ENCODE results near the gene PLCL1. TPM values are rescaled to one million over a fixed set of nuclear protein-coding genes. Genes with fewer than 3 reads are reported as not detected.

PLCL1 gene
- polyA plus RNA-seq, 1 of the 3 experiments (the other 2 are of a cell fraction), result 7.7 TPM

- H3K27me3 ChIP-seq (ENCODE audit: insufficient read depth), result no peaks in the 10 kb centered on the region
- TF ChIP-seq ELF1 (IDR thresholded peaks at IDR 0.05) (no peak), RCOR1 (IDR thresholded peaks at IDR 0.05; ENCODE audit: low read length) (no peak), ZBTB33 (IDR thresholded peaks at IDR 0.05; ENCODE audit: borderline replicate concordance, low read depth) (no peak), MXI1 (IDR thresholded peaks at IDR 0.05; ENCODE audit: low read depth, low read length) (no peak), TEAD4 (IDR thresholded peaks at IDR 0.05; ENCODE audit: borderline replicate concordance, insufficient read depth) (no peak), SIN3A (IDR thresholded peaks at IDR 0.05; ENCODE audit: borderline replicate concordance, low read depth, low read length) (no peak), POLR2AphosphoS5 (IDR thresholded peaks at IDR 0.05; ENCODE audit: low read depth, low read length) (no peak), GABPA (IDR thresholded peaks at IDR 0.05; ENCODE audit: low read depth) (no peak), FOXJ3 (CRISPR knock-in tag; IDR thresholded peaks at IDR 0.05) (no peak), TAF1 (IDR thresholded peaks at IDR 0.05; ENCODE audit: borderline replicate concordance, low read depth, low read length) (no peak), PBX3 (IDR thresholded peaks at IDR 0.05) (no peak), REST (IDR thresholded peaks at IDR 0.05; ENCODE audit: low read depth, low read length) (no peak), IRF3 (IDR thresholded peaks at IDR 0.05; ENCODE audit: low read depth, low read length) (no peak), CHD2 (IDR thresholded peaks at IDR 0.05; ENCODE audit: low read length, partially characterized antibody) (no peak), YY1 (IDR thresholded peaks at IDR 0.05; ENCODE audit: low read depth) (no peak)
- CTCF ChIA-PET, result interaction anchor here (0.8 to 1.4 kb wide), 4 partner anchors 98 to 180 kb away, joined by 3 to 4 read pairs (median 3); no protein-coding TSS in a partner anchor
- peaks cover 2 to 7% of the 10 kb centered on the region in 2 experiments for H3K4me1 ChIP-seq (ENCODE audit: control insufficient read depth in 1 of 2, insufficient read depth in 2 of 2, low read depth in 1 of 2, low read length in 1 of 2)
- no peaks in the 10 kb centered on the region for H3K36me3 ChIP-seq (replicated peaks in 1 of 2; ENCODE audit: control insufficient read depth in 1 of 2, insufficient read depth in 2 of 2, low read length in 1 of 2)
- H3K9me2 ChIP-seq, result no peaks in the 10 kb centered on the region
- no peak for DNase-seq
- POLR2A ChIA-PET, result no interaction called here
- no peak overlapping the region for H2AFZ ChIP-seq (ENCODE audit: low read depth)
- no peak overlapping the region for H3K4me3 ChIP-seq (ENCODE audit: low read depth in 2 of 2, low read length in 1 of 2)
- H3K79me2 ChIP-seq (ENCODE audit: insufficient read depth), result peaks cover 6% of the 10 kb centered on the region; the same call in 1 of the 2 replicates
- no peak overlapping the region; a peak in 1 of 4 replicates for H3K27ac ChIP-seq (ENCODE audit: low read depth in 2 of 2, low read length in 1 of 2)
- H3K9me3 ChIP-seq, result no peaks in the 10 kb centered on the region
- H3F3A ChIP-seq (replicated peaks; ENCODE audit: insufficient read depth), result no peaks in the 10 kb centered on the region
- 93% methylated on average over 2 of the region's 2 CpGs for WGBS (ENCODE audit: low lambda C conversion rate)
- H4K20me1 ChIP-seq (ENCODE audit: insufficient read depth), result no peaks in the 10 kb centered on the region; the same call in 1 of the 2 replicates
- H3K4me2 ChIP-seq, result no peak overlapping the region
- no peak overlapping the region for H3K9ac ChIP-seq
These were observed 180.7 kb downstream of the PLCL1 start for GRCh38 chr2:197985029-197985638.

Data from SK-N-SH (cell line).